Measurements from ENCODE around the gene KLK14.

Gene KLK14

GRCh38 chr19:51059715-51060114, 23.0 kb downstream of the KLK14 start:
- ChIA-PET CTCF (no interaction called here), POLR2A (no interaction called here)
- TF ChIP-seq, protein P1, sequence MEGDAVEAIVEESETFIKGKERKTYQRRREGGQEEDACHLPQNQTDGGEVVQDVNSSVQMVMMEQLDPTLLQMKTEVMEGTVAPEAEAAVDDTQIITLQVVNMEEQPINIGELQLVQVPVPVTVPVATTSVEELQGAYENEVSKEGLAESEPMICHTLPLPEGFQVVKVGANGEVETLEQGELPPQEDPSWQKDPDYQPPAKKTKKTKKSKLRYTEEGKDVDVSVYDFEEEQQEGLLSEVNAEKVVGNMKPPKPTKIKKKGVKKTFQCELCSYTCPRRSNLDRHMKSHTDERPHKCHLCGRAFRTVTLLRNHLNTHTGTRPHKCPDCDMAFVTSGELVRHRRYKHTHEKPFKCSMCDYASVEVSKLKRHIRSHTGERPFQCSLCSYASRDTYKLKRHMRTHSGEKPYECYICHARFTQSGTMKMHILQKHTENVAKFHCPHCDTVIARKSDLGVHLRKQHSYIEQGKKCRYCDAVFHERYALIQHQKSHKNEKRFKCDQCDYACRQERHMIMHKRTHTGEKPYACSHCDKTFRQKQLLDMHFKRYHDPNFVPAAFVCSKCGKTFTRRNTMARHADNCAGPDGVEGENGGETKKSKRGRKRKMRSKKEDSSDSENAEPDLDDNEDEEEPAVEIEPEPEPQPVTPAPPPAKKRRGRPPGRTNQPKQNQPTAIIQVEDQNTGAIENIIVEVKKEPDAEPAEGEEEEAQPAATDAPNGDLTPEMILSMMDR (IDR thresholded peaks at IDR 0.05; ENCODE audit: control extremely low read depth, extremely low read depth, low read depth, missing control alignments), result no peak
- no peak for DNase-seq (ENCODE audit: extremely low spot score)

DNA sequence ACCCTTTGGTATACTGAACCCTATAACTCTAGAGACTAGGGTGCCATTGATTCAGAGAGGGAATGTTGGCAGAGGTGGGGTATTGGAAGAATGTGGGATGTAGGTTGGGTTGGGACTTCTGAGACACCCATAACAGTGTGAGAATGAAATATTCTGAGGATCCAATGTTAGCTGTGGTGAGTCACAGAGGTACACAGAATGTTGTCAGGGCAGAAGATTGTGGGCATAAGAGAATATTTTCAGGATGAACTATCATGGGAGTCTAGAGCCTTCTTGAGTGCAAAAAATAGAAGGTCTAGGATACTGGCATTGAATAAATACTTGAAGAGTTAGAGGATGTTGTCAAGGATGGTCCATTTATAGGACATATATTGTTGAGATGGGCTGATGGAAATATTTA, 26.8 kb downstream of the KLK14 start:
- ChIA-PET POLR2A (no interaction called here), CTCF (no interaction called here)
- DNase-seq (ENCODE audit: extremely low spot score), result no peak
- TF ChIP-seq, protein P1 (IDR thresholded peaks at IDR 0.05; ENCODE audit: control extremely low read depth, extremely low read depth, low read depth, missing control alignments), result no peak

GRCh38 chr19:51047031-51047335, 35.7 kb downstream of the KLK14 start:
- no peak for DNase-seq (ENCODE audit: extremely low spot score)
- ChIA-PET POLR2A (no interaction called here), CTCF (no interaction called here)
- TF ChIP-seq, protein P1 (IDR thresholded peaks at IDR 0.05; ENCODE audit: control extremely low read depth, extremely low read depth, low read depth, missing control alignments), result no peak

DNA sequence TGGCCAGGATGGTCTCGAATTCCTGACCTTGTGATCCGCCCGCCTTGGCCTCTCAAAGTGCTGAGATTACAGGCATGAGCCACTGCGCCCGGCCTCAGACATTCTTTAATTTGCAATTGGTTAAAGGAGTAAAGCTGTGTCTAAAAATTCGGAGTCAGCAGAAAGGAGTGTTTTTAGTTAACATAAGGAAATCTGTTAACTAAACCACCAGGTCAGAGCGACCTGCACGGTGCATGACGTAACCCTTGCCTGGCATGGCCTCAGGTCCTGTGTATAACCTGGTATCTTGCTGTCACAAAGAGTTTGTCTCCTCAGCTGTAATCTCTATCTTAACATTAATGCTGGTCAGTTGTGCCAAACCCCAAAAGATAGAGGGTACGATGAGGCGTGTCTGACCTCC, 38.4 kb downstream of the KLK14 start:
- DNase-seq (ENCODE audit: extremely low spot score), result no peak
- TF ChIP-seq, protein P1 (IDR thresholded peaks at IDR 0.05; ENCODE audit: control extremely low read depth, extremely low read depth, low read depth, missing control alignments), result no peak
- POLR2A ChIA-PET, result no interaction called here
- CTCF ChIA-PET, result interaction anchor here (1.2 kb wide), 1 partner anchor 23 kb away, joined by 5 read pairs; no protein-coding TSS in a partner anchor

- CTCF ChIA-PET, result interaction anchor here (1.2 kb wide), 1 partner anchor 22 kb away, joined by 5 read pairs; no protein-coding TSS in a partner anchor
- TF ChIP-seq, protein P1 (IDR thresholded peaks at IDR 0.05; ENCODE audit: control extremely low read depth, extremely low read depth, low read depth, missing control alignments), result no peak
- POLR2A ChIA-PET, result no interaction called here
- no peak for DNase-seq (ENCODE audit: extremely low spot score)
These were observed 39.2 kb downstream of the KLK14 start for GRCh38 chr19:51043497-51043896.

- POLR2A ChIA-PET, result no interaction called here
- TF ChIP-seq, protein P1 (IDR thresholded peaks at IDR 0.05; ENCODE audit: control extremely low read depth, extremely low read depth, low read depth, missing control alignments), result no peak
- no peak for DNase-seq (ENCODE audit: extremely low spot score)
- CTCF ChIA-PET, result no interaction called here
These were observed 42.5 kb downstream of the KLK14 start for GRCh38 chr19:51040151-51040550.

- no peak for DNase-seq (ENCODE audit: extremely low spot score)
- POLR2A ChIA-PET, result no interaction called here
- TF ChIP-seq, protein P1 (IDR thresholded peaks at IDR 0.05; ENCODE audit: control extremely low read depth, extremely low read depth, low read depth, missing control alignments), result no peak
- CTCF ChIA-PET, result no interaction called here
These were observed 46.2 kb downstream of the KLK14 start for GRCh38 chr19:51036519-51036918.

All from GM10248 (cell line).